HCT116 (cell line): ENCODE results near the gene CSPG4. TPM values are rescaled to one million over a fixed set of nuclear protein-coding genes. Genes with fewer than 3 reads are reported as not detected.

Experiments
- ATAC-seq: fragments of 200-7000 bp; cut with Tn5 transposase; 2 replicates; pipeline ENCODE4 v1.9.1; 2020; ENCODE audit warnings: mild to moderate bottlenecking, moderate library complexity
- BruUV-seq: library from RNA; stranded (reverse); fragments of 400-500 nt; replicated peaks from 2 replicates; lab custom pipeline; 2021; lab: Mats Ljungman, UMichigan
- CTCF ChIA-PET: fragments of 300-600 bp; sonication (Branson Sonifier 250); formaldehyde crosslinking; loops from one replicate; lab custom pipeline; 2021; ENCODE audit warnings: antibody characterized with exemption; lab: Charles Lee
- POLR2A ChIA-PET: fragments of 300-600, 350-600 bp; sonication (Branson Sonifier 250); formaldehyde crosslinking; loops from one replicate; lab custom pipeline; 2021; ENCODE audit warnings: antibody characterized with exemption; lab: Charles Lee
- RAD21 ChIA-PET, 2 experiments: fragments of 300-600 bp; sonication (Branson Sonifier 250); formaldehyde crosslinking; loops; one replicate each; lab custom pipeline; 2023; ENCODE audit warnings: low total read pairs in 2 of 2; ENCODE audit not compliant: uncharacterized antibody in 2 of 2, unreplicated experiment in 2 of 2, low non-redundant PET in 1 of 2; lab: Charles Lee
- DNase-seq: peaks from one replicate; pipeline ENCODE4 v3.0.0-alpha.2; 2010; ENCODE audit warnings: low read depth, low spot score
- H2AFZ ChIP-seq: fragments of 200-600 bp; shearing (Covaris generic), sonication (generic); 2 replicates; pipeline ENCODE4 v1.6.1; 2017; ENCODE audit warnings: low read depth, mixed run types, mixed read lengths, antibody characterized with exemption, low read length; ENCODE audit not compliant: poor library complexity, severe bottlenecking
- H3K27ac ChIP-seq: 2 replicates; pipeline ENCODE4 v1.5.1; 2012; ENCODE audit warnings: low read depth, low read length
- H3K27me3 ChIP-seq: fragments of 200-600 bp; sonication (generic); 2 replicates; pipeline ENCODE4 v1.6.1; 2016; ENCODE audit warnings: mixed run types, low read length, mixed read lengths; ENCODE audit not compliant: insufficient read depth
- H3K36me3 ChIP-seq, 2 experiments: fragments of 200-500 bp in 1 of 2; fragments of 200-600 bp in 1 of 2; sonication (Bioruptor generic) in 1 of 2; sonication (generic) in 1 of 2; 2 replicates each; pipeline versions ENCODE4 v1.5.1 to v1.6.1; 2014 to 2016; ENCODE audit warnings: low read length in 2 of 2, inconsistent platforms in 1 of 2, mixed read lengths in 1 of 2, mixed run types in 1 of 2; ENCODE audit not compliant: insufficient read depth in 2 of 2, control insufficient read depth in 1 of 2
- H3K4me1 ChIP-seq, 2 experiments: fragments of 200-600 bp in 1 of 2; sonication (generic) in 1 of 2; 2 replicates each; pipeline versions ENCODE4 v1.5.1 to v1.6.1; 2012 to 2017; ENCODE audit warnings: low read length in 2 of 2, inconsistent platforms in 1 of 2, mild to moderate bottlenecking in 1 of 2, mixed read lengths in 1 of 2, mixed run types in 1 of 2, moderate library complexity in 1 of 2; ENCODE audit not compliant: insufficient read depth in 2 of 2, control insufficient read depth in 1 of 2
- H3K4me2 ChIP-seq: fragments of 200-600 bp; sonication (generic); 2 replicates; pipeline ENCODE4 v1.6.1; 2017; ENCODE audit warnings: mixed run types, low read length, mixed read lengths
- H3K4me3 ChIP-seq, 2 experiments: fragments of 200-600 bp in 1 of 2; sonication (generic) in 1 of 2; replicated peaks in 1 of 2; 2 replicates each; pipeline ENCODE4 v1.5.1; 2011 to 2016; ENCODE audit warnings: low read length in 2 of 2, control low read depth in 1 of 2, low read depth in 1 of 2, mild to moderate bottlenecking in 1 of 2, mixed read lengths in 1 of 2, mixed run types in 1 of 2
- H3K79me2 ChIP-seq: fragments of 200-600 bp; sonication (generic); 2 replicates; pipeline ENCODE4 v1.6.1; 2017; ENCODE audit warnings: mild to moderate bottlenecking, mixed run types, low read length, moderate library complexity, mixed read lengths; ENCODE audit not compliant: insufficient read depth
- H3K9ac ChIP-seq: fragments of 200-600 bp; sonication (generic); 2 replicates; pipeline ENCODE4 v1.6.1; 2016; ENCODE audit warnings: low read length, mixed read lengths
- H3K9me2 ChIP-seq: fragments of 200-600 bp; sonication (generic), shearing (Covaris generic); 2 replicates; pipeline ENCODE4 v1.6.1; 2017; ENCODE audit warnings: mixed run types, mild to moderate bottlenecking, moderate library complexity; ENCODE audit not compliant: insufficient read depth
- H3K9me3 ChIP-seq, 2 experiments: fragments of 200-500 bp in 1 of 2; fragments of 200-600 bp in 1 of 2; sonication (Bioruptor generic) in 1 of 2; sonication (generic) in 1 of 2; 2 replicates each; pipeline ENCODE4 v1.6.1; 2014 to 2017; ENCODE audit warnings: low read length in 2 of 2, mixed read lengths in 2 of 2, inconsistent platforms in 1 of 2, low read depth in 1 of 2, mild to moderate bottlenecking in 1 of 2, mixed run types in 1 of 2, moderate library complexity in 1 of 2; ENCODE audit not compliant: control insufficient read depth in 1 of 2, insufficient read depth in 1 of 2
- H4K20me1 ChIP-seq: fragments of 200-600 bp; sonication (generic), shearing (Covaris generic); 2 replicates; pipeline ENCODE4 v1.6.1; 2017; ENCODE audit warnings: mixed run types, mild to moderate bottlenecking, moderate library complexity; ENCODE audit not compliant: insufficient read depth
- EGR1 ChIP-seq: IDR thresholded peaks from 2 replicates; pipeline ENCODE4 v1.6.1; 2012; ENCODE audit warnings: low read depth
- SIN3A ChIP-seq: IDR thresholded peaks from 2 replicates; pipeline ENCODE4 v1.6.1; 2012; ENCODE audit warnings: low read depth
- ZNF274 ChIP-seq: fragments of 200-500 bp; sonication (Bioruptor generic); IDR thresholded peaks from 2 replicates; pipeline ENCODE4 v1.6.1; 2014; ENCODE audit warnings: mild to moderate bottlenecking, low read depth, low read length, inconsistent platforms
- intact Hi-C: fragments of 100-400 bp; cut with micrococcal nuclease; formaldehyde crosslinking; loops from 2 replicates; pipeline ENCODE4 v1.10.0; 2022
- total RNA-seq: library from RNA; stranded (reverse); gene quantifications from one replicate; pipeline ENCODE4 v1.2.1, GENCODE V29; 2021; ENCODE audit not compliant: unreplicated experiment
- TF ChIP-seq, protein P1 (sequence below): IDR thresholded peaks from 2 replicates; pipeline ENCODE4 v1.6.1; 2012; ENCODE audit warnings: low read depth

Gene CSPG4
- total RNA-seq, 1 experiment from 2014 or later: 18.1 TPM

DNA sequence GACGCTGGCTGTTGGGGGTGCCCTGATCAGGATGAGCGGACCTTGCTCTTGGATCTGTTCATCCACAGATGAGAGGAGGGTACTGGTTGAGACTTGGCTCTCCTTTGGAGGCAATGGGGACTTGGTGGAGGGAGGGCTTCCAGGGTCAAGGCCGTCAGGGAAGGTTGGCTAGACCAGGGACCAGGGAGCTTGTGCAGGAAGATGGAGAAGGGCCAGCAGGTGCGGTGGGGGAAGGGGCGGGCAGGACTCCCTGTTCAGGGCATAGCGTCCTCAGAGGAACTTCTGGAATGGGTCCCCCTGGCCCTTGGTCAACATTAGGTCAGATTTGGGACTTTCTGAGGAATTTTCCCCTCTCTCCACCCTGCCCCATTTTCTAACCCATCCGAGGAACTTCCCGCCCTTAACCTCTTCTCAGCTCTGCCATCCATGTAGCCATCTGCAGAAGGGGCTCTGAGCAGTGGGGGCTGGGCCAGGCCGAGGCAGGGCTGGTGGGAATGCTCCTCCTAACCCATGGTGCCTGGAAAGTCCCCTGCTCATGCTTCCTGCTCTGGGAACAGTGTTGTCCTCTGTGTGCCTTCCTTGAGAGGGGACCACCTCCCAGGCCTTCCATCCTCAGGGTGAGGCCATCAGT lies 53.4 kb downstream of the CSPG4 start (continued):
- TF ChIP-seq, protein P1, sequence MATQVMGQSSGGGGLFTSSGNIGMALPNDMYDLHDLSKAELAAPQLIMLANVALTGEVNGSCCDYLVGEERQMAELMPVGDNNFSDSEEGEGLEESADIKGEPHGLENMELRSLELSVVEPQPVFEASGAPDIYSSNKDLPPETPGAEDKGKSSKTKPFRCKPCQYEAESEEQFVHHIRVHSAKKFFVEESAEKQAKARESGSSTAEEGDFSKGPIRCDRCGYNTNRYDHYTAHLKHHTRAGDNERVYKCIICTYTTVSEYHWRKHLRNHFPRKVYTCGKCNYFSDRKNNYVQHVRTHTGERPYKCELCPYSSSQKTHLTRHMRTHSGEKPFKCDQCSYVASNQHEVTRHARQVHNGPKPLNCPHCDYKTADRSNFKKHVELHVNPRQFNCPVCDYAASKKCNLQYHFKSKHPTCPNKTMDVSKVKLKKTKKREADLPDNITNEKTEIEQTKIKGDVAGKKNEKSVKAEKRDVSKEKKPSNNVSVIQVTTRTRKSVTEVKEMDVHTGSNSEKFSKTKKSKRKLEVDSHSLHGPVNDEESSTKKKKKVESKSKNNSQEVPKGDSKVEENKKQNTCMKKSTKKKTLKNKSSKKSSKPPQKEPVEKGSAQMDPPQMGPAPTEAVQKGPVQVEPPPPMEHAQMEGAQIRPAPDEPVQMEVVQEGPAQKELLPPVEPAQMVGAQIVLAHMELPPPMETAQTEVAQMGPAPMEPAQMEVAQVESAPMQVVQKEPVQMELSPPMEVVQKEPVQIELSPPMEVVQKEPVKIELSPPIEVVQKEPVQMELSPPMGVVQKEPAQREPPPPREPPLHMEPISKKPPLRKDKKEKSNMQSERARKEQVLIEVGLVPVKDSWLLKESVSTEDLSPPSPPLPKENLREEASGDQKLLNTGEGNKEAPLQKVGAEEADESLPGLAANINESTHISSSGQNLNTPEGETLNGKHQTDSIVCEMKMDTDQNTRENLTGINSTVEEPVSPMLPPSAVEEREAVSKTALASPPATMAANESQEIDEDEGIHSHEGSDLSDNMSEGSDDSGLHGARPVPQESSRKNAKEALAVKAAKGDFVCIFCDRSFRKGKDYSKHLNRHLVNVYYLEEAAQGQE: no peak
- TF ChIP-seq SIN3A: no peak
- no peak for TF ChIP-seq ZNF274

DNA sequence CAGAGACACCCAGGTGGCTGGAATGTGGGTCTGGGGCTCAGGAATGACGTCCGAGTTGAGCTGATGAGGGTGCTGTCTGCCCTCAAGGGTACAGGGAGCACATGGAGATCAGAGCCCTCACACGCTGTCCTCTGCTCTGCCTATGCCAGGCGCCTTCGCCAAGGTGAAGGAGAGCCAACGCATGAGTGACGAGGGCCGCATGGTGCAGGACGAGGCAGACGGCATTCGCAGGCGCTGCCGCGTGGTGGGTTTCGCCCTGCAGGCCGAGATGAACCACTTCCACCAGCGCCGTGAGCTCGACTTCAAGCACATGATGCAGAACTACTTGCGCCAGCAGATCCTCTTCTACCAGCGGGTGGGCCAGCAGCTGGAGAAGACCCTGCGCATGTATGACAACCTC lies 55.8 kb downstream of the CSPG4 start:
- Histone ChIP-seq H3K27ac (no peak overlapping the region), H3K9ac (no peak overlapping the region), H3K36me3 (peaks cover 0 to 2% of the 10 kb centered on the region in 2 experiments; a peak in 1 of 4 replicates)
- ATAC-seq: no peak
- RAD21 ChIA-PET: no interaction called here
- DNase-seq: no peak
- POLR2A ChIA-PET: no interaction called here
- intact Hi-C loops: no loop called here
- TF ChIP-seq EGR1: no peak
- TF ChIP-seq, all 23 proteins: peak for 0
- no TSS peak for BruUV-seq
- Histone ChIP-seq H2AFZ (no peak overlapping the region), H3K4me1 (peaks cover 19 to 32% of the 10 kb centered on the region in 2 experiments), H3K79me2 (peaks cover 15% of the 10 kb centered on the region), H3K4me3 (no peak overlapping the region), H4K20me1 (no peaks in the 10 kb centered on the region), H3K27me3 (no peaks in the 10 kb centered on the region), H3K9me2 (no peaks in the 10 kb centered on the region), H3K9me3 (no peaks in the 10 kb centered on the region), H3K4me2 (no peak overlapping the region)
- CTCF ChIA-PET: no interaction called here
